NCI-H2227 (cell line): Measurements from ENCODE around the gene PTPRK.
"Not testable (repeated sequence)": the region's sequence is repeated elsewhere in the genome, so short reads cannot be mapped to it uniquely, and the experiment has no call there.

Experiments used
- DNase-seq: peaks from one replicate; lab custom pipeline; 2025; ENCODE audit not compliant: unreplicated experiment; lab: John Stamatoyannopoulos, UW

Gene PTPRK

GRCh38 chr6:127939442-127940066 lies 580.8 kb downstream of the PTPRK start:
- DNase-seq = no peak

- DNase-seq = no peak
Observed at GRCh38 chr6:127938701-127939100, 581.7 kb downstream of the PTPRK start.

- DNase-seq = no peak
Observed at GRCh38 chr6:127937747-127938146, 582.7 kb downstream of the PTPRK start.

- DNase-seq = no peak
Observed at GRCh38 chr6:127937102-127937501, 583.3 kb downstream of the PTPRK start.

- DNase-seq = no peak
Observed at GRCh38 chr6:127934956-127935355, 585.4 kb downstream of the PTPRK start.

- DNase-seq = no peak
Observed at GRCh38 chr6:127933852-127934840, 586.3 kb downstream of the PTPRK start.

- DNase-seq = no peak
Observed at GRCh38 chr6:127933137-127933536, 587.3 kb downstream of the PTPRK start.

GRCh38 chr6:127932708-127933107 lies 587.7 kb downstream of the PTPRK start:
- DNase-seq = no peak

GRCh38 chr6:127926441-127926840 lies 594.0 kb downstream of the PTPRK start:
- not testable (repeated sequence) for DNase-seq

GRCh38 chr6:127924440-127924839 lies 596.0 kb downstream of the PTPRK start:
- DNase-seq = no peak

GRCh38 chr6:127924031-127924430 lies 596.4 kb downstream of the PTPRK start:
- DNase-seq = no peak

- DNase-seq = no peak
Observed at GRCh38 chr6:127923135-127923534, 597.3 kb downstream of the PTPRK start.

- no peak for DNase-seq
Observed at GRCh38 chr6:127921982-127922381, 598.4 kb downstream of the PTPRK start.

GRCh38 chr6:127920804-127921203 lies 599.6 kb downstream of the PTPRK start:
- DNase-seq = no peak
